Pancreas (tissue), 10 donors: ENCODE measurements around the gene PPP1R3F. TPM values are rescaled to one million over a fixed set of nuclear protein-coding genes. Genes with fewer than 3 reads are reported as not detected.

ENCODE experiments used
- ATAC-seq, 4 donors: fragments of 200-7000 bp; cut with Tn5 transposase; one replicate each; pipeline versions ENCODE4 v1.8.0 to v1.9.1; 2020; ENCODE audit warnings: mild to moderate bottlenecking in 4 of 4, moderate library complexity in 4 of 4
- DNase-seq, 6 donors: peaks; one replicate each; pipeline ENCODE4 v3.0.0-alpha.2; 2020
- FAIRE-seq: peaks from 2 replicates; lab custom pipeline; 2012; peaks lifted over from hg19 to GRCh38; lab: Jason Lieb, UNC
- H3K27ac ChIP-seq, 4 donors: fragments of 200-600 bp; sonication (generic); 1 replicate in 3 of 4; 2 replicates in 1 of 4; pipeline versions ENCODE4 v1.5.0 to v1.8.0; 2020
- H3K27me3 ChIP-seq, 4 donors: fragments of 200-600 bp; one replicate each; pipeline ENCODE4 v1.8.0; 2021
- H3K36me3 ChIP-seq, 3 donors: fragments of 200-600 bp; sonication (generic) in 1 of 3; one replicate each; pipeline versions ENCODE4 v1.5.0 to v1.8.0; 2020 to 2021
- H3K4me1 ChIP-seq, 3 donors: fragments of 200-600 bp; one replicate each; pipeline ENCODE4 v1.8.0; 2021
- H3K4me3 ChIP-seq, 4 donors: fragments of 200-600 bp; sonication (generic) in 2 of 4; one replicate each; pipeline versions ENCODE4 v1.5.0 to v1.8.0; 2020 to 2021
- H3K9me3 ChIP-seq, 4 donors: fragments of 200-600 bp; one replicate each; pipeline ENCODE4 v1.8.0; 2021
- WGBS, 2 donors: extraction: QIAGEN DNeasy Blood & Tissue Kit; methylation state at CpG; one replicate each; pipeline ENCODE4 v1.1.7; 2013; 5-methylcytosine and 5-hydroxymethylcytosine counted together
- intact Hi-C, 3 donors: fragments of 100-400 bp; cut with DNase I; formaldehyde crosslinking; loops; one replicate each; pipeline versions ENCODE4 v1.11.1 to v1.14.2; 2022
- polyA plus RNA-seq, 2 donors: library from polyadenylated mRNA; stranded (reverse); fragments of 200-250 nt; gene quantifications; one replicate each; pipeline ENCODE4 v1.2.3, GENCODE V29; 2013
- total RNA-seq, 6 donors: library from RNA; stranded (reverse); fragmentation: NEBNext Ultra II Directional in 4 of 6; extraction: Animal tissue kit (Norgen Biotek cat#: 25700) in 4 of 6; gene quantifications; one replicate each; pipeline versions ENCODE4 v1.2.1 to v1.2.4, GENCODE V29; 2021 to 2023
- TF ChIP-seq, protein P1 (sequence below), 4 donors: fragments of 200-600 bp; sonication (generic) in 3 of 4; IDR thresholded peaks; one replicate each; pipeline versions ENCODE4 v1.5.0 to v1.8.0; 2021; ENCODE audit warnings: antibody characterized with exemption in 4 of 4
- donor health status: healthy with polysubstance abuse.
- donor health status: DM: no; HTN: no; CAD: no; lungs with moderate emphysema.
- donor health status: DM: no; HTN: no; CAD: no.
- donor health status: control.
- donor health status: control.
- donor health status: Bipolar disorder and iron deficiency.
- donor health status: DM: yes; HTN: yes; CAD: no.
- donor health status: DM: no; HTN: no; CAD: no.
- donor health status: DM: no; HTN: no; CAD: no.
- donor health status: DM: yes; HTN: yes; CAD: no.

Gene PPP1R3F
- total and polyA plus RNA-seq, 8 donors, result 1.1 to 5.6 (median 1.7) TPM

DNA sequence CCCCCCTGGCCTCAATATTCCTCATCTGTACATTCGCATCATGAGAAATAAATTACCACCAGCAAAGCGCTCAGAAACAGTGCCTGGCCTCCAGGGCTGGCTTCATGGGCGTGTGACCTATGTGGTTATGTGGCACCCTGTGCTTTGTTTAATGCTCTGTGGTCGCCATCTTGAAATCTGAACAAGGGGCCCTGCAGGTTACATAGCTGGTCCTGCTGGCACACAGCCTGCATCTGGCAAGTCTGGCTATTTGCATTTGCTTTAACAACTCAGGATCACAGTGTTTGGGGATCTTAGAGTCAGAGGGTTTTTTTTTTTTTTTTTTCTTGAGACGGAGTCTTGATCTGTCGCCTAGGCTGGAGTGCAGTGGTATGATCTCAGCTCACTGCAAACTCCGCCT is 15.0 kb upstream of the PPP1R3F start:
- intact Hi-C loops, result no loop called here
- ATAC-seq (no peak), DNase-seq (peak in 1 of 6 donors; percentile 10), FAIRE-seq (no peak)
- Histone ChIP-seq H3K27ac (no peak overlapping the region), H3K4me3 (no peak overlapping the region), H3K27me3 (no peaks in the 10 kb centered on the region), H3K9me3 (no peaks in the 10 kb centered on the region), H3K4me1 (no peaks in the 10 kb centered on the region), H3K36me3 (no peaks in the 10 kb centered on the region)
- WGBS, 2 donors, result 83 to 87% methylated on average over 7 of the region's 7 CpGs
- TF ChIP-seq, protein P1, sequence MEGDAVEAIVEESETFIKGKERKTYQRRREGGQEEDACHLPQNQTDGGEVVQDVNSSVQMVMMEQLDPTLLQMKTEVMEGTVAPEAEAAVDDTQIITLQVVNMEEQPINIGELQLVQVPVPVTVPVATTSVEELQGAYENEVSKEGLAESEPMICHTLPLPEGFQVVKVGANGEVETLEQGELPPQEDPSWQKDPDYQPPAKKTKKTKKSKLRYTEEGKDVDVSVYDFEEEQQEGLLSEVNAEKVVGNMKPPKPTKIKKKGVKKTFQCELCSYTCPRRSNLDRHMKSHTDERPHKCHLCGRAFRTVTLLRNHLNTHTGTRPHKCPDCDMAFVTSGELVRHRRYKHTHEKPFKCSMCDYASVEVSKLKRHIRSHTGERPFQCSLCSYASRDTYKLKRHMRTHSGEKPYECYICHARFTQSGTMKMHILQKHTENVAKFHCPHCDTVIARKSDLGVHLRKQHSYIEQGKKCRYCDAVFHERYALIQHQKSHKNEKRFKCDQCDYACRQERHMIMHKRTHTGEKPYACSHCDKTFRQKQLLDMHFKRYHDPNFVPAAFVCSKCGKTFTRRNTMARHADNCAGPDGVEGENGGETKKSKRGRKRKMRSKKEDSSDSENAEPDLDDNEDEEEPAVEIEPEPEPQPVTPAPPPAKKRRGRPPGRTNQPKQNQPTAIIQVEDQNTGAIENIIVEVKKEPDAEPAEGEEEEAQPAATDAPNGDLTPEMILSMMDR (IDR thresholded peaks at IDR 0.05), result no peak

DNA sequence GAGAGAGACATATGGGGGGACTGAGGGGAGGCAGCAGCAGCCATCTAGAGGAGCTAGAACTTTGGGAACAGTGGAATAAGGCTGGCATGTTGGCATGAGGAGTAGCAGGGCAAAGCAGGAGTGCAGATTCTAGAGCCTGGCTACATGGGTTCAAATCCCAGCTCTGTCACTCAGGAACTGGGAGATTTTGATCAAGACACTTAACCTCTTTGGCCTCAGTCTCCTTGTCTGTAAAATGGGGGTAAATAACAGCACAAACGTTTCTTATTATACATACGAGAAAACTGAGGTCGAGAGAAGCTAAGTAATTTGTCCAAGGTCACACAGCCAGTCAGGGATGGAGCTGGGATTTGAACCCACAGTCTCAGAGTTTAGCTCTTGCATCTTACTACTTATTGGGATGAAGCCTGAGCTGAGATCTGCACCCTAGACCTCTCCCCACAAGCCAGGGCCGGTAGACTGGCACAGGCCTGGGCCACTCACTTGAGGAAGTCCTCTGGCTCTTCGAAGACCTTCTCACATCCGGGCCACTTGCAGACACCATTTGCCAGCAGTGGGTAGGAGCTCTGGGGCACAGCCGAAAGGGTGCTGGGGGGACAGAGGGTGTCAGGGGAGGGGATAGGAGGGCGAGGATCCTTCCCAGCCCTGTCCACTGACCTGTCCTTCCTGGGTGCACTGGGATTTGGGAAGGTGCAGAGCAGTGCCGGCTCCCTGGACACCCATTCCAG is 13.2 kb upstream of the PPP1R3F start:
- Histone ChIP-seq H3K36me3 (no peaks in the 10 kb centered on the region), H3K27me3 (no peaks in the 10 kb centered on the region), H3K9me3 (no peaks in the 10 kb centered on the region), H3K4me3 (no peak overlapping the region), H3K4me1 (no peaks in the 10 kb centered on the region), H3K27ac (no peak overlapping the region)
- 68 to 74% methylated on average over 9 of the region's 9 CpGs for WGBS, 2 donors
- no peak for FAIRE-seq
- TF ChIP-seq, protein P1 (IDR thresholded peaks at IDR 0.05), result no peak
- intact Hi-C loops, result no loop called here
- peak in 1 of 6 donors; percentile 36 for DNase-seq
- no peak for ATAC-seq

GRCh38 chrX:49257074-49257790 is 12.4 kb upstream of the PPP1R3F start:
- Histone ChIP-seq H3K9me3 (no peaks in the 10 kb centered on the region), H3K4me3 (no peak overlapping the region), H3K4me1 (no peaks in the 10 kb centered on the region), H3K36me3 (no peaks in the 10 kb centered on the region), H3K27me3 (no peaks in the 10 kb centered on the region), H3K27ac (no peak overlapping the region)
- intact Hi-C loops, result no loop called here
- DNase-seq (peak in 1 of 6 donors; percentile 44), FAIRE-seq (no peak), ATAC-seq (no peak)
- TF ChIP-seq, protein P1 (IDR thresholded peaks at IDR 0.05), result no peak
- 77 to 78% methylated on average over 14 of the region's 14 CpGs for WGBS, 2 donors

GRCh38 chrX:49257846-49258748 is 11.5 kb upstream of the PPP1R3F start:
- no peaks in the 10 kb centered on the region for H3K27me3 ChIP-seq
- intact Hi-C loops, result no loop called here
- H3K36me3 ChIP-seq, result no peaks in the 10 kb centered on the region
- H3K9me3 ChIP-seq, result no peaks in the 10 kb centered on the region
- H3K4me1 ChIP-seq, result no peaks in the 10 kb centered on the region
- TF ChIP-seq, protein P1 (IDR thresholded peaks at IDR 0.05), result no peak
- no peak overlapping the region for H3K4me3 ChIP-seq
- 66 to 74% methylated on average over 20 of the region's 20 CpGs for WGBS, 2 donors
- ATAC-seq (no peak), FAIRE-seq (no peak), DNase-seq (peak in 1 of 6 donors; percentile 47)
- no peak overlapping the region for H3K27ac ChIP-seq
